K562 (cell line): ENCODE results near the gene MTRFR. TPM values are rescaled to one million over a fixed set of nuclear protein-coding genes. Genes with fewer than 3 reads are reported as not detected.
A peak's percentile ranks its signal among the peaks of the same experiment; 100 is the strongest.

ENCODE experiments used
- polyA plus RNA-seq, 8 experiments: library from polyadenylated mRNA; depleted of rRNA in 4 of 8; stranded (reverse) in 5 of 8; unstranded in 3 of 8; fragments of >200 nt; fragmentation: Nextera tagmentation in 2 of 8; fragmentation: Illumina TruSeq in 1 of 8; extraction: Ambion mirVana in 2 of 8; extraction: Trizol in 1 of 8; gene quantifications; 2 replicates each; pipeline versions ENCODE4 v1.2.1 to v1.2.3, GENCODE V29; 2011 to 2014; ENCODE audit warnings: inconsistent platforms in 1 of 8, missing spikeins in 1 of 8
- small RNA-seq: library from RNA; depleted of rRNA; stranded (forward); fragments of <200 nt; gene quantifications from one replicate; pipeline ENCODE3, GENCODE V24; 2014
- total RNA-seq, 7 experiments: library from RNA; depleted of rRNA in 6 of 7; stranded (reverse); fragments of >200 nt in 6 of 7; fragmentation: Illumina TruSeq in 2 of 7; extraction: Trizol in 2 of 7; gene quantifications; 2 replicates each; pipeline versions ENCODE4 v1.2.1 to v1.2.3, GENCODE V29; 2011 to 2021; ENCODE audit warnings: low replicate concordance in 1 of 7

The MTRFR gene
- total and polyA plus RNA-seq, 9 of the 15 experiments (the other 6 are each of a cell fraction or from before 2014, with no cell fraction given) = 16.7 to 55.6 (median 34.7) TPM

Small RNA genes within 50 kb of the gene (small RNA-seq; reads per million reads assigned to genes)
- gene RNA5SP375 = 0.55 reads per million, percentile 28 among the genes with 10 or more reads in this experiment

Other genes starting within 250 kb of the MTRFR start
- 2.6 and 3.2 TPM in 2 replicates for gene PITPNM2, start 82.3 kb upstream of the MTRFR start, total RNA-seq (2014; rRNA removed)
- 1.8 and 2.9 TPM in 2 replicates for gene PITPNM2, start 82.3 kb upstream of the MTRFR start, total RNA-seq (2014; rRNA removed; fragmentation: Illumina TruSeq; extraction: Trizol)
- gene PITPNM2, start 82.3 kb upstream of the MTRFR start, total RNA-seq (2015; rRNA removed; fragmentation: Illumina TruSeq; extraction: Trizol) = 1.3 and 1.4 TPM in 2 replicates
- 10.4 and 10.8 TPM in 2 replicates for gene PITPNM2, start 82.3 kb upstream of the MTRFR start, total RNA-seq (2021)
- 3.6 and 3.8 TPM in 2 replicates for gene PITPNM2, start 82.3 kb upstream of the MTRFR start, polyA plus RNA-seq (2011; rRNA removed)
- gene PITPNM2, start 82.3 kb upstream of the MTRFR start, polyA plus RNA-seq (2014; fragmentation: Illumina TruSeq; extraction: Trizol) = 4.0 and 5.0 TPM in 2 replicates
- under 1 TPM; 0.03 to 0.14 TPM for gene PITPNM2, start 82.3 kb upstream of the MTRFR start, polyA plus RNA-seq (2014; fragmentation: Nextera tagmentation; extraction: Ambion mirVana)
- 5.1 TPM in 2 replicates for gene PITPNM2, start 82.3 kb upstream of the MTRFR start, polyA plus RNA-seq (2014; rRNA removed)
- 59.3 and 63.6 TPM in 2 replicates for gene MPHOSPH9, start 295 bp upstream of the MTRFR start, total RNA-seq (2014; rRNA removed)
- 78.6 and 87.5 TPM in 2 replicates for gene MPHOSPH9, start 295 bp upstream of the MTRFR start, total RNA-seq (2014; rRNA removed; fragmentation: Illumina TruSeq; extraction: Trizol)
- 97.0 and 103 TPM in 2 replicates for gene MPHOSPH9, start 295 bp upstream of the MTRFR start, total RNA-seq (2015; rRNA removed; fragmentation: Illumina TruSeq; extraction: Trizol)
- gene MPHOSPH9, start 295 bp upstream of the MTRFR start, total RNA-seq (2021) = 54.5 and 60.0 TPM in 2 replicates
- 53.2 and 61.1 TPM in 2 replicates for gene MPHOSPH9, start 295 bp upstream of the MTRFR start, polyA plus RNA-seq (2011; rRNA removed)
- gene MPHOSPH9, start 295 bp upstream of the MTRFR start, polyA plus RNA-seq (2014; fragmentation: Illumina TruSeq; extraction: Trizol) = 38.5 and 45.8 TPM in 2 replicates
- gene MPHOSPH9, start 295 bp upstream of the MTRFR start, polyA plus RNA-seq (2014; fragmentation: Nextera tagmentation; extraction: Ambion mirVana) = 10 to 100 TPM; 14.2 to 22.5 TPM
- gene MPHOSPH9, start 295 bp upstream of the MTRFR start, polyA plus RNA-seq (2014; rRNA removed) = 50.1 and 53.3 TPM in 2 replicates
- 48.8 and 76.0 TPM in 2 replicates for gene CDK2AP1, start 38.4 kb downstream of the MTRFR start, total RNA-seq (2014; rRNA removed)
- 74.3 and 75.5 TPM in 2 replicates for gene CDK2AP1, start 38.4 kb downstream of the MTRFR start, total RNA-seq (2014; rRNA removed; fragmentation: Illumina TruSeq; extraction: Trizol)
- gene CDK2AP1, start 38.4 kb downstream of the MTRFR start, total RNA-seq (2015; rRNA removed; fragmentation: Illumina TruSeq; extraction: Trizol) = 53.4 and 56.5 TPM in 2 replicates
- gene CDK2AP1, start 38.4 kb downstream of the MTRFR start, total RNA-seq (2021) = 57.9 and 64.7 TPM in 2 replicates
- 75.3 and 130 TPM in 2 replicates for gene CDK2AP1, start 38.4 kb downstream of the MTRFR start, polyA plus RNA-seq (2011; rRNA removed)
- gene CDK2AP1, start 38.4 kb downstream of the MTRFR start, polyA plus RNA-seq (2014; fragmentation: Illumina TruSeq; extraction: Trizol) = 86.2 and 99.9 TPM in 2 replicates
- 10 to 100 TPM; 26.0 to 28.2 TPM for gene CDK2AP1, start 38.4 kb downstream of the MTRFR start, polyA plus RNA-seq (2014; fragmentation: Nextera tagmentation; extraction: Ambion mirVana)
- 59.2 and 83.0 TPM in 2 replicates for gene CDK2AP1, start 38.4 kb downstream of the MTRFR start, polyA plus RNA-seq (2014; rRNA removed)
- gene SBNO1, start 131.4 kb downstream of the MTRFR start, total RNA-seq (2014; rRNA removed) = 28.4 and 35.9 TPM in 2 replicates
- 68.1 and 84.1 TPM in 2 replicates for gene SBNO1, start 131.4 kb downstream of the MTRFR start, total RNA-seq (2014; rRNA removed; fragmentation: Illumina TruSeq; extraction: Trizol)
- gene SBNO1, start 131.4 kb downstream of the MTRFR start, total RNA-seq (2015; rRNA removed; fragmentation: Illumina TruSeq; extraction: Trizol) = 56.7 and 61.7 TPM in 2 replicates
- 73.7 and 77.1 TPM in 2 replicates for gene SBNO1, start 131.4 kb downstream of the MTRFR start, total RNA-seq (2021)
- gene SBNO1, start 131.4 kb downstream of the MTRFR start, polyA plus RNA-seq (2011; rRNA removed) = 22.8 and 31.2 TPM in 2 replicates
- 36.3 and 38.4 TPM in 2 replicates for gene SBNO1, start 131.4 kb downstream of the MTRFR start, polyA plus RNA-seq (2014; fragmentation: Illumina TruSeq; extraction: Trizol)
- 10 to 100 TPM; 14.9 to 25.6 TPM for gene SBNO1, start 131.4 kb downstream of the MTRFR start, polyA plus RNA-seq (2014; fragmentation: Nextera tagmentation; extraction: Ambion mirVana)
- 21.1 and 23.9 TPM in 2 replicates for gene SBNO1, start 131.4 kb downstream of the MTRFR start, polyA plus RNA-seq (2014; rRNA removed)
- gene KMT5A, start 150.7 kb downstream of the MTRFR start, total RNA-seq (2014; rRNA removed) = 153 and 165 TPM in 2 replicates
- 153 and 195 TPM in 2 replicates for gene KMT5A, start 150.7 kb downstream of the MTRFR start, total RNA-seq (2014; rRNA removed; fragmentation: Illumina TruSeq; extraction: Trizol)
- gene KMT5A, start 150.7 kb downstream of the MTRFR start, total RNA-seq (2015; rRNA removed; fragmentation: Illumina TruSeq; extraction: Trizol) = 133 and 136 TPM in 2 replicates
- gene KMT5A, start 150.7 kb downstream of the MTRFR start, total RNA-seq (2021) = 157 and 164 TPM in 2 replicates
- gene KMT5A, start 150.7 kb downstream of the MTRFR start, polyA plus RNA-seq (2011; rRNA removed) = 77.7 and 87.8 TPM in 2 replicates
- 172 and 197 TPM in 2 replicates for gene KMT5A, start 150.7 kb downstream of the MTRFR start, polyA plus RNA-seq (2014; fragmentation: Illumina TruSeq; extraction: Trizol)
- gene KMT5A, start 150.7 kb downstream of the MTRFR start, polyA plus RNA-seq (2014; fragmentation: Nextera tagmentation; extraction: Ambion mirVana) = 10 to 100 TPM; 20.7 to 30.1 TPM
- 151 and 160 TPM in 2 replicates for gene KMT5A, start 150.7 kb downstream of the MTRFR start, polyA plus RNA-seq (2014; rRNA removed)
- gene RILPL2, start 203.2 kb downstream of the MTRFR start, total RNA-seq (2014; rRNA removed) = 5.6 and 6.2 TPM in 2 replicates
- gene RILPL2, start 203.2 kb downstream of the MTRFR start, total RNA-seq (2014; rRNA removed; fragmentation: Illumina TruSeq; extraction: Trizol) = 2.9 and 3.5 TPM in 2 replicates
- 4.6 and 5.0 TPM in 2 replicates for gene RILPL2, start 203.2 kb downstream of the MTRFR start, total RNA-seq (2015; rRNA removed; fragmentation: Illumina TruSeq; extraction: Trizol)
- 3.8 and 4.8 TPM in 2 replicates for gene RILPL2, start 203.2 kb downstream of the MTRFR start, total RNA-seq (2021)
- gene RILPL2, start 203.2 kb downstream of the MTRFR start, polyA plus RNA-seq (2011; rRNA removed) = 3.8 and 4.6 TPM in 2 replicates
- 4.3 and 5.5 TPM in 2 replicates for gene RILPL2, start 203.2 kb downstream of the MTRFR start, polyA plus RNA-seq (2014; fragmentation: Illumina TruSeq; extraction: Trizol)
- gene RILPL2, start 203.2 kb downstream of the MTRFR start, polyA plus RNA-seq (2014; fragmentation: Nextera tagmentation; extraction: Ambion mirVana) = under 1 TPM; 0.61 to 0.73 TPM
- gene RILPL2, start 203.2 kb downstream of the MTRFR start, polyA plus RNA-seq (2014; rRNA removed) = 5.8 and 5.9 TPM in 2 replicates
- 24.5 and 26.0 TPM in 2 replicates for gene SNRNP35, start 224.7 kb downstream of the MTRFR start, total RNA-seq (2014; rRNA removed)
- 25.5 and 25.8 TPM in 2 replicates for gene SNRNP35, start 224.7 kb downstream of the MTRFR start, total RNA-seq (2014; rRNA removed; fragmentation: Illumina TruSeq; extraction: Trizol)
- 28.1 and 31.9 TPM in 2 replicates for gene SNRNP35, start 224.7 kb downstream of the MTRFR start, total RNA-seq (2015; rRNA removed; fragmentation: Illumina TruSeq; extraction: Trizol)
- 12.8 and 17.7 TPM in 2 replicates for gene SNRNP35, start 224.7 kb downstream of the MTRFR start, total RNA-seq (2021)
- 17.5 and 21.8 TPM in 2 replicates for gene SNRNP35, start 224.7 kb downstream of the MTRFR start, polyA plus RNA-seq (2011; rRNA removed)
- gene SNRNP35, start 224.7 kb downstream of the MTRFR start, polyA plus RNA-seq (2014; fragmentation: Illumina TruSeq; extraction: Trizol) = 29.1 and 33.7 TPM in 2 replicates
- 10 to 100 TPM; 19.5 to 41.0 TPM for gene SNRNP35, start 224.7 kb downstream of the MTRFR start, polyA plus RNA-seq (2014; fragmentation: Nextera tagmentation; extraction: Ambion mirVana)
- gene SNRNP35, start 224.7 kb downstream of the MTRFR start, polyA plus RNA-seq (2014; rRNA removed) = 31.8 and 42.0 TPM in 2 replicates